Measurements from ENCODE around the gene WDR45B.

Gene WDR45B

DNA sequence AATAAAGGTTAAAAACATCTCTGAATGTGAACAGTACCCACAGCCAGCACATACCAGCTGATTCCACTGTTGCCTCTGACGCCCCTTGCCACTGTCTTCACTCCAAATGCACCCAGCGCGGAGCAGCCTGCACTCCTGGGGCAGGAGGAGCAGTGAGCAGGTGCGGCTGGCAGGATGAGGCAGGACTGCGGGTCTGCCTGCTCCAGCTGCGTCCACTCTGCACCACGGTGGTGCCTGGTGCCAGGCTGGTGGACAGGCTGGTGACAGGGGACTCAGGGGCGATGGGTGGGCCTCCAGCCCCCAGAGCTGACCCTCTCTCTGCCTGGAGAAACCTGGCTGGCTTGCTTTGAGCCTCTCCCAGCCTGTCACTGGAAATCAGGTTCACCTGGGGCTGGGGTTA lies 40.8 kb upstream of the WDR45B start:
- Histone ChIP-seq H3K79me2 (ENCODE audit: control insufficient read depth, low read length) (no peaks in the 10 kb centered on the region), H3K4me1 (ENCODE audit: control insufficient read depth, low read length) (no peaks in the 10 kb centered on the region), H3K36me3 (ENCODE audit: control insufficient read depth, low read length) (no peaks in the 10 kb centered on the region), H3K27me3 (ENCODE audit: control insufficient read depth, low read length) (no peaks in the 10 kb centered on the region), H3K9me3 (ENCODE audit: control insufficient read depth, insufficient read depth, low read length) (peaks cover under 1% of the 10 kb centered on the region; the same call in 1 of the 2 replicates), H3K9me2 (replicated peaks; ENCODE audit: control insufficient read depth, low read length) (no peaks in the 10 kb centered on the region), H3K4me2 (ENCODE audit: low read length) (no peak overlapping the region), H3F3A (ENCODE audit: control insufficient read depth, insufficient read depth) (no peaks in the 10 kb centered on the region), H4K20me1 (ENCODE audit: control insufficient read depth, insufficient read depth, low read depth, low read length) (no peaks in the 10 kb centered on the region), H3K27ac (ENCODE audit: low read depth, low read length) (no peak overlapping the region), H3K4me3 (ENCODE audit: low read length) (no peak overlapping the region)
- no peak for TF ChIP-seq CTCF (IDR thresholded peaks at IDR 0.05; ENCODE audit: low read depth, low read length, poor library complexity, severe bottlenecking)
- TF ChIP-seq EZH2phosphoT487 (IDR thresholded peaks at IDR 0.05; ENCODE audit: borderline replicate concordance, low read length) = no peak

GRCh38 chr17:82687871-82688270 lies 39.6 kb upstream of the WDR45B start:
- Histone ChIP-seq H3K9me3 (ENCODE audit: control insufficient read depth, insufficient read depth, low read length) (no peaks in the 10 kb centered on the region), H3K4me2 (ENCODE audit: low read length) (no peak overlapping the region), H3K4me3 (ENCODE audit: low read length) (no peak overlapping the region), H3K27ac (ENCODE audit: low read depth, low read length) (no peak overlapping the region), H3K4me1 (ENCODE audit: control insufficient read depth, low read length) (no peaks in the 10 kb centered on the region), H3K9me2 (replicated peaks; ENCODE audit: control insufficient read depth, low read length) (no peaks in the 10 kb centered on the region), H4K20me1 (ENCODE audit: control insufficient read depth, insufficient read depth, low read depth, low read length) (no peaks in the 10 kb centered on the region), H3K27me3 (ENCODE audit: control insufficient read depth, low read length) (no peaks in the 10 kb centered on the region), H3K79me2 (ENCODE audit: control insufficient read depth, low read length) (no peaks in the 10 kb centered on the region), H3K36me3 (ENCODE audit: control insufficient read depth, low read length) (no peaks in the 10 kb centered on the region), H3F3A (ENCODE audit: control insufficient read depth, insufficient read depth) (no peaks in the 10 kb centered on the region)
- TF ChIP-seq EZH2phosphoT487 (IDR thresholded peaks at IDR 0.05; ENCODE audit: borderline replicate concordance, low read length) = no peak
- no peak for TF ChIP-seq CTCF (IDR thresholded peaks at IDR 0.05; ENCODE audit: low read depth, low read length, poor library complexity, severe bottlenecking)

GRCh38 chr17:82687375-82687861 lies 39.2 kb upstream of the WDR45B start:
- TF ChIP-seq EZH2phosphoT487 (IDR thresholded peaks at IDR 0.05; ENCODE audit: borderline replicate concordance, low read length) (no peak), CTCF (IDR thresholded peaks at IDR 0.05; ENCODE audit: low read depth, low read length, poor library complexity, severe bottlenecking) (no peak)
- Histone ChIP-seq H3K4me3 (ENCODE audit: low read length) (no peak overlapping the region), H3K36me3 (ENCODE audit: control insufficient read depth, low read length) (no peaks in the 10 kb centered on the region), H3K9me3 (ENCODE audit: control insufficient read depth, insufficient read depth, low read length) (no peaks in the 10 kb centered on the region), H4K20me1 (ENCODE audit: control insufficient read depth, insufficient read depth, low read depth, low read length) (no peaks in the 10 kb centered on the region), H3K79me2 (ENCODE audit: control insufficient read depth, low read length) (no peaks in the 10 kb centered on the region), H3K4me2 (ENCODE audit: low read length) (no peak overlapping the region), H3K27me3 (ENCODE audit: control insufficient read depth, low read length) (no peaks in the 10 kb centered on the region), H3K4me1 (ENCODE audit: control insufficient read depth, low read length) (no peaks in the 10 kb centered on the region), H3K9me2 (replicated peaks; ENCODE audit: control insufficient read depth, low read length) (no peaks in the 10 kb centered on the region), H3F3A (ENCODE audit: control insufficient read depth, insufficient read depth) (no peaks in the 10 kb centered on the region), H3K27ac (ENCODE audit: low read depth, low read length) (no peak overlapping the region)

All from DOHH2 (cell line).